Activated CD8-positive, alpha-beta T cell treated with anti-CD3 and anti-CD28 coated beads, Interleukin-2, amount 10 ng/mL, durations not matched to agents 7 days and 5 days (primary cell): ENCODE measurements around the gene COL18A1. TPM values are rescaled to one million over a fixed set of nuclear protein-coding genes. Genes with fewer than 3 reads are reported as not detected.

Source experiments
- ATAC-seq: fragments of 150-1000 bp; cut with Tn5 transposase; one replicate; pipeline ENCODE4 v1.10.0; 2021; ENCODE audit warnings: moderate library complexity
- CTCF ChIA-PET: fragments of 350-600 bp; sonication (Branson Sonifier 250); formaldehyde crosslinking; loops from one replicate; lab custom pipeline; 2021; ENCODE audit warnings: antibody characterized with exemption; lab: Charles Lee
- POLR2A ChIA-PET: fragments of 350-600 bp; sonication (Branson Sonifier 250); formaldehyde crosslinking; loops from one replicate; lab custom pipeline; 2021; ENCODE audit warnings: antibody characterized with exemption; lab: Charles Lee
- DNase-seq: peaks from one replicate; pipeline ENCODE4 v3.0.0-alpha.2; 2020
- H3K27ac Mint-ChIP-seq: one replicate; pipeline ENCODE4 v1.8.0; 2021; ENCODE audit warnings: mild to moderate bottlenecking, mixed read lengths
- H3K27me3 Mint-ChIP-seq: one replicate; pipeline ENCODE4 v1.8.0; 2021; ENCODE audit warnings: low read depth, mixed read lengths
- H3K36me3 Mint-ChIP-seq: one replicate; pipeline ENCODE4 v1.8.0; 2021; ENCODE audit warnings: low read depth, mixed read lengths
- H3K4me1 Mint-ChIP-seq: one replicate; pipeline ENCODE4 v1.8.0; 2021; ENCODE audit warnings: low read depth, mixed read lengths
- H3K4me3 Mint-ChIP-seq: one replicate; pipeline ENCODE4 v1.8.0; 2021; ENCODE audit warnings: mild to moderate bottlenecking, mixed read lengths
- H3K9me3 Mint-ChIP-seq: one replicate; pipeline ENCODE4 v1.8.0; 2022; ENCODE audit warnings: mixed read lengths; ENCODE audit not compliant: insufficient read depth
- total RNA-seq, 2 experiments: library from RNA; stranded (reverse); gene quantifications; one replicate each; pipeline ENCODE4 v1.2.3, GENCODE V29; 2021

Gene COL18A1
- total RNA-seq, 2 experiments from 2014 or later: 24.1 to 28.7 TPM

- POLR2A ChIA-PET: no interaction called here
These were observed 45.6 kb downstream of the COL18A1 start for GRCh38 chr21:45450423-45451090.

GRCh38 chr21:45451091-45451740, 46.3 kb downstream of the COL18A1 start:
- CTCF ChIA-PET: no interaction called here
- ATAC-seq: no peak
- H3K27ac Mint-ChIP-seq: no peak overlapping the region

More at GRCh38 chr21:45450423-45451090, 45.6 kb downstream of the COL18A1 start:
- CTCF ChIA-PET: no interaction called here
- Mint-ChIP-seq H3K4me3 (no peak overlapping the region), H3K4me1 (peaks cover 2% of the 10 kb centered on the region), H3K27ac (no peak overlapping the region), H3K36me3 (no peaks in the 10 kb centered on the region), H3K9me3 (no peaks in the 10 kb centered on the region), H3K27me3 (peaks cover 11% of the 10 kb centered on the region)
- DNase-seq: no peak
- ATAC-seq: no peak

GRCh38 chr21:45451771-45452182, 46.8 kb downstream of the COL18A1 start:
- DNase-seq: no peak
- ChIA-PET POLR2A (no interaction called here), CTCF (no interaction called here)
- Mint-ChIP-seq H3K4me3 (no peak overlapping the region), H3K27me3 (peaks cover 5% of the 10 kb centered on the region), H3K36me3 (no peaks in the 10 kb centered on the region), H3K9me3 (no peaks in the 10 kb centered on the region), H3K27ac (no peak overlapping the region), H3K4me1 (peaks cover 4% of the 10 kb centered on the region)
- no peak for ATAC-seq

More at GRCh38 chr21:45451091-45451740, 46.3 kb downstream of the COL18A1 start:
- H3K9me3 Mint-ChIP-seq: no peaks in the 10 kb centered on the region
- peaks cover 6% of the 10 kb centered on the region for H3K27me3 Mint-ChIP-seq
- no peak for DNase-seq
- peaks cover 4% of the 10 kb centered on the region for H3K4me1 Mint-ChIP-seq
- no peak overlapping the region for H3K4me3 Mint-ChIP-seq
- H3K36me3 Mint-ChIP-seq: no peaks in the 10 kb centered on the region
- POLR2A ChIA-PET: no interaction called here

GRCh38 chr21:45452696-45453307, 47.8 kb downstream of the COL18A1 start:
- Mint-ChIP-seq H3K9me3 (no peaks in the 10 kb centered on the region), H3K27me3 (peaks cover 3% of the 10 kb centered on the region), H3K4me3 (no peak overlapping the region), H3K27ac (no peak overlapping the region), H3K36me3 (no peaks in the 10 kb centered on the region), H3K4me1 (peaks cover 4% of the 10 kb centered on the region)
- POLR2A ChIA-PET: no interaction called here
- CTCF ChIA-PET: no interaction called here
- DNase-seq (no peak), ATAC-seq (no peak)

GRCh38 chr21:45453308-45453950, 48.5 kb downstream of the COL18A1 start:
- Mint-ChIP-seq H3K27ac (no peak overlapping the region), H3K36me3 (no peaks in the 10 kb centered on the region), H3K27me3 (no peaks in the 10 kb centered on the region), H3K9me3 (no peaks in the 10 kb centered on the region), H3K4me3 (no peak overlapping the region), H3K4me1 (peaks cover 4% of the 10 kb centered on the region)
- ChIA-PET CTCF (no interaction called here), POLR2A (no interaction called here)
- DNase-seq (no peak), ATAC-seq (no peak)

GRCh38 chr21:45454060-45454925, 49.3 kb downstream of the COL18A1 start:
- H3K27ac Mint-ChIP-seq: no peak overlapping the region
- no peak for DNase-seq
- peaks cover 4% of the 10 kb centered on the region for H3K4me1 Mint-ChIP-seq
- ATAC-seq: no peak
- H3K9me3 Mint-ChIP-seq: no peaks in the 10 kb centered on the region
- H3K4me3 Mint-ChIP-seq: no peak overlapping the region
- H3K36me3 Mint-ChIP-seq: no peaks in the 10 kb centered on the region
- no peaks in the 10 kb centered on the region for H3K27me3 Mint-ChIP-seq
- CTCF ChIA-PET: no interaction called here
- POLR2A ChIA-PET: no interaction called here

GRCh38 chr21:45454926-45455673, 50.1 kb downstream of the COL18A1 start:
- H3K4me1 Mint-ChIP-seq: peaks cover 4% of the 10 kb centered on the region
- H3K36me3 Mint-ChIP-seq: no peaks in the 10 kb centered on the region
- ATAC-seq (peak; percentile 58), DNase-seq (peak; percentile 35)
- H3K27me3 Mint-ChIP-seq: no peaks in the 10 kb centered on the region
- CTCF ChIA-PET: no interaction called here
- no peaks in the 10 kb centered on the region for H3K9me3 Mint-ChIP-seq
- no peak overlapping the region for H3K4me3 Mint-ChIP-seq
- POLR2A ChIA-PET: interaction anchor here (0.6 kb wide), 1 partner anchor 28 kb away, joined by 3 read pairs; no protein-coding TSS in a partner anchor
- no peak overlapping the region for H3K27ac Mint-ChIP-seq

- Mint-ChIP-seq H3K4me3 (no peak overlapping the region), H3K27me3 (no peaks in the 10 kb centered on the region), H3K27ac (no peak overlapping the region), H3K36me3 (no peaks in the 10 kb centered on the region), H3K4me1 (peaks cover 4% of the 10 kb centered on the region), H3K9me3 (no peaks in the 10 kb centered on the region)
- ChIA-PET POLR2A (interaction anchor here (0.6 kb wide), 1 partner anchor 28 kb away, joined by 3 read pairs; no protein-coding TSS in a partner anchor), CTCF (no interaction called here)
- DNase-seq: no peak
- no peak for ATAC-seq
These were observed 51.0 kb downstream of the COL18A1 start for GRCh38 chr21:45455674-45456583.

GRCh38 chr21:45456584-45457160, 51.7 kb downstream of the COL18A1 start:
- Mint-ChIP-seq H3K27me3 (no peaks in the 10 kb centered on the region), H3K4me3 (no peak overlapping the region), H3K4me1 (peaks cover 4% of the 10 kb centered on the region), H3K9me3 (no peaks in the 10 kb centered on the region), H3K36me3 (no peaks in the 10 kb centered on the region), H3K27ac (no peak overlapping the region)
- ChIA-PET CTCF (no interaction called here), POLR2A (no interaction called here)
- ATAC-seq (no peak), DNase-seq (no peak)
